HG03066 (cell line): Measurements from ENCODE around the gene SMIM45.

Experiments
- ATAC-seq: cut with Tn5 transposase; IDR thresholded peaks from one replicate; pipeline ENCODE4 v1.9.1; 2021; ENCODE audit warnings: low read depth; ENCODE audit not compliant: unreplicated experiment

The SMIM45 gene

GRCh38 chr22:41951898-41952474 lies at the start of gene SMIM45:
Gene SMIM45, plus strand, starts transcription at chr22:41952150.
- no peak for ATAC-seq

GRCh38 chr22:41902932-41903421 lies 49.0 kb upstream of the SMIM45 start:
- no peak for ATAC-seq

GRCh38 chr22:41904450-41905410 lies 47.2 kb upstream of the SMIM45 start:
- ATAC-seq = no peak

GRCh38 chr22:41905411-41906202 lies 46.3 kb upstream of the SMIM45 start:
- ATAC-seq = no peak

- no peak for ATAC-seq
Observed at GRCh38 chr22:41906822-41907221, 45.1 kb upstream of the SMIM45 start.

GRCh38 chr22:41907436-41908401 lies 44.2 kb upstream of the SMIM45 start:
- ATAC-seq = no peak

- ATAC-seq = no peak
Observed at GRCh38 chr22:41908411-41909309, 43.3 kb upstream of the SMIM45 start.

- ATAC-seq = no peak
Observed at GRCh38 chr22:41909310-41910049, 42.5 kb upstream of the SMIM45 start.

GRCh38 chr22:41910050-41911000 lies 41.6 kb upstream of the SMIM45 start:
- ATAC-seq = no peak

- no peak for ATAC-seq
Observed at GRCh38 chr22:41911001-41911611, 40.8 kb upstream of the SMIM45 start.

GRCh38 chr22:41912338-41913039 lies 39.5 kb upstream of the SMIM45 start:
- no peak for ATAC-seq

- ATAC-seq = no peak
Observed at GRCh38 chr22:41913040-41913719, 38.8 kb upstream of the SMIM45 start.

- no peak for ATAC-seq
Observed at GRCh38 chr22:41913842-41914534, 38.0 kb upstream of the SMIM45 start.

- no peak for ATAC-seq
Observed at GRCh38 chr22:41914611-41915034, 37.3 kb upstream of the SMIM45 start.
